ENCODE data around the gene GORAB.

GORAB gene

DNA sequence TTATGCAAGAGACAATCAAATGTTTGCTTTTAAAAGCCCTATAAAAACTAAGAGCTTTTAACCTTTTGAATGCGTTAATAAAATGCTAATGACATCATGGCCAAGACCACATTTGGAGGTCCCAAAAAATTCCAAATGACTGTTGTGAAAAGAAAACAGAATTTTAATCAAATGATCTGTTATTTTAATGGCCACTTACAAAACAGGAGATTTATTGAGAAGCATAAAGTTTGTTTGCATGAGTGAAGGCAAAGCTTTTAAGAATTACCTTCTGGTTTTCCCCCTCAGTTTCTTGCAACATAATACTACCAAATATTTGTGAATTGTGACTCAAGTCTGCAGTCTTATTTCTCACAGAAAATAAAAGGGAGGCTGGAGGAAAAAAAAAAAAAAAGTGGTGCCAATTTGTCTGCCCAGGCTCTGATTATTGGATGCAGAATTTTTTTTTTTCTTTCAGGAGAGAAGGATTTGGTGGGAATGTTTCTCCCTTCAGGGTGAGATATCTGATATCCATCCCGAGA lies 60.7 kb downstream of the GORAB start:
- DNase-seq (ENCODE audit: low read depth, low spot score) = no peak

DNA sequence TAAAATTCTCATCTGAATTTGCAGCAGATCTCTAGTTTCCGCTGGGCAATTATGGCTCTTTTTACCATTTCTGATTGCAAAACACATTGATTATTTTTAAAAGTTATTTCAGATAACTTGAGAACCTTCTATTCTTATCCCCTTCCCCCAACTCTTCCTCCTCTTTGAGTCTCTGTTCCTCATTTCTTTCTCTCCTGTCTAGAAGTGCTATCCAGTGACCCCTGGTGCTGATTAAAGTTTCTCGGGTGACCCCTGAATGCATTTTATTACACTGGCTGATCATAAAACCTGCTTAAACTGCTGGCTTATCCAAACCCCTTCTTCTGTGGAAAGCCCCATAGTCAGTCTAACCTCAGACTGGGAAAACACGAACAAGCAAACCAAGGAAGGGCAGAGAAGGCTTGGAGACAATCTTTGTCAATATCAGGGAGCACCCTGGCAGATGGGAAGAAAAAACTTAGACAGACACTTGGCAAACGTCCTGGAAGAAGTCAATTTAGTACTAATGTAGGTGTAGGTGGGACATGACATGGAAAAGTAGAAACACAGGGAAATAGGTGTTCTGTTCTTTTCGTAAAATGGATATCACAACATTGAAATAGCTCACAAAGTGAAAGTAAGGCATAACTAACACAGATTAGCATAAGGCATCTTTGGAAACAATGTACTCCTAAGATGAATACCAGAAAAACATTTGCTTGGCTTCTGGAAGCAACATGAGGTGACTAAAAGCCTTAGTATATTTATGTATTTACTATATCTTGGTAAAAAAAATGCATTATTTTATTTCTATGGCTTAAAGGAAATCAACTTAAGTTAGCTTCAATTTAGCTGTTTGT lies 61.4 kb downstream of the GORAB start:
- no peak for DNase-seq (ENCODE audit: low read depth, low spot score)

DNA sequence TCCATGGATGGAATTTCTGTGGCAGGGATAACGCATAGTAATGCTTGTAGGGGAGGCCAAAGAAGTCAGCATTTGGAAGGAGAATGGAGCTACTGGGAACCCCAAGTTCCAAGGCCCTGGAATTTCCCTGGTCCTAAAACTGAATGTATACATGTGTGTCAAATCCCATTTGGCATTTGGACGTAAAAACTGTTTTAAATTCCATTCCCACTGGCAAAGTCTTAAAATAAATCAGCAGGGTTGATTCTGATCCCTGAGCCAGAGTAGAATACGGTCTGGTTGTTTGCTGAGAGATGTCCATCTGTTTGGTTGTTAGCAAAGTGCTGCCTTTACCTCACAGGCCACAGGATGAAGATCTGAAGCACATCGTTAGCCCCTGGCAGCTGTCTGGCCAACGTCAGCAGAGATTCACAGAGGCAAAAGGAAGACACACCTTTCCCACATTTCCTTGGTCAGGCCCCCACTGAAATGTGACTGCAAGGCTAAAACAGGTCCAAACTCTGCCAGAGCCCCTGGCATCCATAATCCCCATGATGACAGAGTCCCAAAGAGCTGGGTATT lies 62.2 kb downstream of the GORAB start:
- no peak for DNase-seq (ENCODE audit: low read depth, low spot score)

DNA sequence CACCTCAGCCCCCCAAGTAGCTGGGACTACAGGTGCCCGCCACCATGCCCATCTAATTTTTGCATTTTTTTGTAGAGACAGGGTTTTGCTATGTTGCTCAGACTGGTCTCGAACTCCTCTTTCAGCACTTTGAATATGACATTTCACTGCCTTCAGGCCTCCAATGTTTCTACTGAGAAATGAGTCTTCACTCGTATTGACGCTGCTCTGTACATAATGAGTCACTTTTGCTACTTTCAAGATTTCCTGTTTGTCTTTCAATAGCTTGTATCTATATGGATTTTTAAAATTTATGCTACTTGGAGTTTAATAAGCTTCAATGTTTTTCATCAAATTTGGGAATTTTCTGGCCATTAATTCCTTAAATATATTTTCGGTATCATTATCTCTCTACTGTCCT lies 64.7 kb downstream of the GORAB start:
- DNase-seq (ENCODE audit: low read depth, low spot score) = no peak

DNA sequence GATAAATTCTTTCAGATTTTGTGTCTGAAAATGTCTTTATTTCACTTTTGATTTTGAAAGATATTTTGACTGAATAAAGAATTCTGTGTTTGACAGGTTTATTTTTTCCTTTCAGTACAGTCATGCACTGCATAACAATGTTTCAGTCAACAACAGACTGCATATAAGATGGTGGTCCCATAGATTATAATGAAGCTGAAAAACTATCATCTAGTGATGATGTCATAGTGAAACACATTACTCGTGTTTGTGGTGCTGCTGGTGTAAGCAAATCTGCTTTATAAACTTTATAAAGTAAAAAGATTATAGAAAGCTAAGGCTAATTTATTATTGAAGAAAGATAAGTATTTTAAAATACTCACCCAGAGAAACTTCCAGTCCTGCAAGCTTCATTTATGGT lies 66.7 kb downstream of the GORAB start:
- DNase-seq (ENCODE audit: low read depth, low spot score) = no peak

DNA sequence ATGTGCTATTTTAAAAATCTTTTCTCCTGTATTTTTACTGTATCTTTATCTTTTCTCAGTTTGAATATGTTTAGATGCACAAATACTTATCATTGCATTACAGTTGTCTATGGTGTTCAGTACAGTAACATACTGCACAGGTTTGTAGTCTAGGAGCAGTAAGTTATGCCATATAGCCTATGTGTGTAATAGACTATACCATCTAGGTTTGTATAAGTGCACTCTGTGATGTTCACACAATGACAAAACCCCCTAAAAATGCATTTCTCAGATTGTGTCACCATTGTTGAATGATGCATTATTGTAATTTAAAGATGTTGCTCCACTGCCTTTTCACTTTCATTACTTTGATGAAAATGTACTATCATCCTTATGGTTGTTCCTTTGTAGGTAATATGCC lies 67.1 kb downstream of the GORAB start:
- no peak for DNase-seq (ENCODE audit: low read depth, low spot score)

DNA sequence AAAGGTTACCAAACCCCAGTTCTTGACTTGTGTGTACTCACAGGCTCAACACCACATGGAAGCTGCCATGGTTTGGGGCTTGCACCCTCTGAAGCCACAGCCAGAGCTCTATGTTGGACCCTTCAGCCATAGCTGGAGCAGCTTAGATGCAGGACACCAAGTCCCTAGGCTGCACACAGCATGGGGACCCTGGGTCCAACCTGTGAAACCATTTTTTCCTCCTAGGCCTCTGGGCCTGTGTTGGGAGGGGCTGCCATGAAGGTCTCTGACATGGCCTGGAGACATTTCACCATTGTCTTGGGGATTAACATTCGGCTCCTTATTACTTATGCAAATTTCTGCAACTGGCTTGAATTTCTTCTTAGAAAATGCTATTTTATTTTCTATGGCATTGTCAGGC lies 69.9 kb downstream of the GORAB start:
- no peak for DNase-seq (ENCODE audit: low read depth, low spot score)
